ENCODE results near the gene CHST3.
"Not testable (repeated sequence)": the region's sequence is repeated elsewhere in the genome, so short reads cannot be mapped to it uniquely, and the experiment has no call there.

The CHST3 gene

GRCh38 chr10:71964098-71964742 lies at the start of gene CHST3:
CHST3 (plus strand) TSS chr10:71964395; CDS start chr10:72005843, 41,448 bp downstream.
- no peak for DNase-seq (ENCODE audit: low read depth)

- DNase-seq (ENCODE audit: low read depth), result no peak
Observed at GRCh38 chr10:71916827-71917226, 47.4 kb upstream of the CHST3 start.

GRCh38 chr10:71918992-71919391 lies 45.2 kb upstream of the CHST3 start:
- no peak for DNase-seq (ENCODE audit: low read depth)

GRCh38 chr10:71919956-71920539 lies 44.1 kb upstream of the CHST3 start:
- not testable (repeated sequence) for DNase-seq (ENCODE audit: low read depth)

GRCh38 chr10:71920540-71921323 lies 43.5 kb upstream of the CHST3 start:
- DNase-seq (ENCODE audit: low read depth), result no peak

- no peak for DNase-seq (ENCODE audit: low read depth)
Observed at GRCh38 chr10:71921324-71922027, 42.7 kb upstream of the CHST3 start.

- no peak for DNase-seq (ENCODE audit: low read depth)
Observed at GRCh38 chr10:71923138-71923692, 41.0 kb upstream of the CHST3 start.

GRCh38 chr10:71924771-71925170 lies 39.4 kb upstream of the CHST3 start:
- no peak for DNase-seq (ENCODE audit: low read depth)

- DNase-seq (ENCODE audit: low read depth), result no peak
Observed at GRCh38 chr10:71927159-71927558, 37.0 kb upstream of the CHST3 start.

- no peak for DNase-seq (ENCODE audit: low read depth)
Observed at GRCh38 chr10:71927776-71928592, 36.2 kb upstream of the CHST3 start.

GRCh38 chr10:71931295-71931694 lies 32.9 kb upstream of the CHST3 start:
- DNase-seq (ENCODE audit: low read depth), result no peak

GRCh38 chr10:71933651-71934050 lies 30.5 kb upstream of the CHST3 start:
- DNase-seq (ENCODE audit: low read depth), result no peak

- no peak for DNase-seq (ENCODE audit: low read depth)
Observed at GRCh38 chr10:71938211-71938610, 26.0 kb upstream of the CHST3 start.

- no peak for DNase-seq (ENCODE audit: low read depth)
Observed at GRCh38 chr10:71939304-71939703, 24.9 kb upstream of the CHST3 start.

GRCh38 chr10:71939861-71940474 lies 24.2 kb upstream of the CHST3 start:
- no peak for DNase-seq (ENCODE audit: low read depth)

GRCh38 chr10:71940752-71941151 lies 23.4 kb upstream of the CHST3 start:
- DNase-seq (ENCODE audit: low read depth), result no peak

- DNase-seq (ENCODE audit: low read depth), result no peak
Observed at GRCh38 chr10:71941318-71941717, 22.9 kb upstream of the CHST3 start.

GRCh38 chr10:71945819-71946474 lies 18.2 kb upstream of the CHST3 start:
- DNase-seq (ENCODE audit: low read depth), result no peak

GRCh38 chr10:71946700-71947099 lies 17.5 kb upstream of the CHST3 start:
- DNase-seq (ENCODE audit: low read depth), result no peak

- no peak for DNase-seq (ENCODE audit: low read depth)
Observed at GRCh38 chr10:71948496-71949067, 15.6 kb upstream of the CHST3 start.

Data from T-helper 22 cell (primary cell).